Nucleus accumbens (tissue), 56 donors: ENCODE data around the gene ATP5F1E.

Experiments used
- DNase-seq, 56 donors: peaks; one replicate each; lab custom pipeline; 2025; lab: John Stamatoyannopoulos, UW

Gene ATP5F1E

DNA sequence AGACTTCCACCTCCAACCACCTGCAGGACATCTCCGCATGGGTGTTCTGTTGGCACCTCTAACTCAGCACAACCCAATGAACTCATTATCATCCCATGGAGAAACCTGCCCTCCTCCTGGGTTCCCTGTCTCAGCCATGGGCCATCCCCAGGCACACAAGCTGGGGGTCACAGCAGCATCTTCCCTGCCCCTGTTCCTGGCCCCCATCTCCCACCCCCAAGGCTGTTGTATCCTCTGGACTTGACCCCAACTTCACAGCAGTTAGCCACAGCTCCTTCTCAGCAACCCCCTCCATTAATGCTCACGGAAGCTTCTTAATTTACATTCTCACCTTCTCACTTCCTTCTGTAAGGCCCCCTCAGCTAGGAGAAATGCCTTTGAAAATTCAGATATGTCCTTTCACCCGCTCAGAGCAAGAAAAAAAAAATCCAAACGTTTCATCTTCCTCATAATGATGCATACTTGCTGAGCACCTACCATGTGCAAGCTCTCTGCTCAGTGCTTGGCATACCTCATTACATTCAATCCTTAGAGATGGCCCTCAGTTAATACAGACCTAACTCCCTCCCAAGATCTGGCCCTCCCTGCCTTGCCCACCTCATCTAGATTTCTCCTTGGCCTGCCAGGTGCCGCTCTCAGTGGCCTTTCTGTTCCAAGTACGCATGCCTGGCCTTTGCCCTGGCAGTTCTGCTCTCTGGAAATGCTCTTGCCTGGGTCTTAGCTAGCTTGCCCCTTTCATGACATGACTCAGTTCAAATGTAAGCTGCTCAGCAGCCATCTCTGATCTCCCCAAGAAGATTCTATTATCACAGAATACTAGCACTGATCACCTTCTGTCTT is 53.6 kb downstream of the ATP5F1E start:
- no peak for DNase-seq

DNA sequence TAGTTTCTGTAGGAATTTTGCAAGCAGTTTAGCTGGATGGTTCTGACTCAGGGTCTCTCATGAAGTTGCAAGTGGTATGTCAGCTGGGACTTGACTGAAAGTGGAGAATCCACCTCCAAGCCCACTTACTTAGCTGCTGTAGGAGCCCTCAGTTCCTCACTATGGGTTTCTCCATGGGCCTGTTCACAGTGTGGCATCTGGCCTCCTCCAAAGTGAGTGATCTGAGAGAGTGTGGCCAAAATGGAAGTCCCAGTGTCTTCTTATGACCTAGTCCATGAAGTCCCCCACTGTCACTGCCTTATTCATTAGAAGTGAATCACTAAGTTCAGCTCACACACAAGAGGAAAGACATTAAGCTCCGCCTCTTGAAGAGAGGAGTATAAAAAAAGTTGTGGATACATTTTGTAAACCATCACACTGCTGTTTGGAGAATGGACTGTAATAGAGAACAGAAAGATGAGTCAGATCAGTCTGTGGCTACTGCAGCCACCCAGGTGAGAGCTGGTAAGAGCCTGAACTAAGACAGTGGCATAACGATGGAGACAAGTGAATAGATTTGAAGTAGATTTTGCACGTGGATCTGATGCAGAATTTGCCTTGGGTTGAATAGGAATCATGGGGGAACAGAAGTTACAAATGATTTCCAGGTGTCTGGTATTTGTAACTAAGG is 55.9 kb downstream of the ATP5F1E start:
- DNase-seq = no peak
